ENCODE data around the gene POLR3B. TPM values are rescaled to one million over a fixed set of nuclear protein-coding genes. Genes with fewer than 3 reads are reported as not detected.

POLR3B gene
- total and polyA plus RNA-seq, 9 of the 15 experiments (the other 6 are each of a cell fraction or from before 2014, with no cell fraction given): 7.6 to 17.9 (median 14.4) TPM

DNA sequence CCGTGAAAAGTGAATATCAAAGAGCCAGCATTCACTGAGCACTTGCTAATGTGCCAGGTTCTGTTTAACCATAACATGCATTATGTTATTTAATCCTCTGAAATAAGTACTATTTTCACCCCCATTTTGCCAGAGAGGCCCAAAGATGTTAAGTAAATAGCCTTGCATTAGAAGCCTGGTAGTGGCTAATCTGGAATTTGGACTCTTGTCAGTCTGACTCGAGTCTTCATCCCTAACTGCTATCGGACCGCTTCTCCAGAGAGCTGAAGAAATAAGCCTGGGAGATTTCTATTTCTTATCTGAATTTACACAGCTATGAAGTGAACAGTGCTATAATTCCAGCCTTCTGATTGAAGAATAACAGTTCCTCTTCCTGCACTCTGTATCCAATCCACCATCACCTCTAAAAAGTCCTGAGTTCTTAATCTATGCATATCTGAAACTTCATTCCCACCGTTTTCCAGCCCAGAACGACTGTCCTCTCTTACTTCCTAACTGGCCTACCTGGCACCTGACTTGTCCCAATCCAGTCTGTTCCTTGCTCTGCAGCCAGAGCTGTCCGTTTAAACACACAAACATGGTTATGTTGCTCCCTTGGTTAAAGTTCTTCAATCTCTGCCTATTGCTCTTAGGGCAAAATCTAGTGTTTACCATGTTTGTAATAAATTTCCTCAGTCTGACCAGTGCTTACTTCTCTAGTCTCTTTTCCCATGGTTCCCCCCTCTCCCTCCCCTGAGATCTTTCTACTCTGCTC is 2.3 kb downstream of the POLR3B start:
- Histone ChIP-seq H4K20me1 (replicated peaks; ENCODE audit: control insufficient read depth, insufficient read depth, low read length) (no peaks in the 10 kb centered on the region), H3K4me2 (ENCODE audit: insufficient read depth, low read length) (peak overlapping the region; percentile 23; the same call in 1 of the 2 replicates), H3K4me3 (no peak overlapping the region), H3K79me2 (ENCODE audit: control insufficient read depth, insufficient read depth, low read length) (peaks cover 39% of the 10 kb centered on the region), H3K36me3 (ENCODE audit: control insufficient read depth, insufficient read depth, low read length) (peaks cover 9% of the 10 kb centered on the region; the same call in 1 of the 3 replicates), H3K9me3 (replicated peaks; ENCODE audit: control insufficient read depth, insufficient read depth, low read depth, low read length) (no peaks in the 10 kb centered on the region), H3K27ac (ENCODE audit: extremely low read depth, low read depth, low read length) (no peak overlapping the region), H3K4me1 (replicated peaks in 1 of 2; ENCODE audit: control insufficient read depth in 2 of 2, insufficient read depth in 2 of 2, low read length in 2 of 2) (peaks cover 14 to 15% of the 10 kb centered on the region in 2 experiments; a peak in 4 of 5 replicates), H3K9ac (ENCODE audit: insufficient read depth in 1 of 2, low read depth in 2 of 2, low read length in 2 of 2) (no peak overlapping the region), H3K27me3 (ENCODE audit: control insufficient read depth in 2 of 2, insufficient read depth in 2 of 2, low read length in 2 of 2) (no peaks in the 10 kb centered on the region), H2AFZ (ENCODE audit: low read depth, low read length) (no peak overlapping the region), H3K9me1 (ENCODE audit: control insufficient read depth, insufficient read depth, low read length) (no peaks in the 10 kb centered on the region)
- ChIA-PET POLR2A (no interaction called here), CTCF (ENCODE audit: low intra/inter-chr PET ratio) (no interaction called here)
- intact Hi-C loops (cut with micrococcal nuclease) (loop anchor here (5.0 to 10.0 kb wide), 4 partner anchors 58 to 545 kb away; partner anchors contain the start of gene TCP11L2), in situ Hi-C loops (cut with MboI) (no loop called here)
- 14% methylated on average over 7 of the region's 7 CpGs for WGBS (ENCODE audit: insufficient coverage, low coverage, missing lambda C conversion rate)
- peak; percentile 15 to 19 (median 16) for DNase-seq (ENCODE audit: extremely low read depth in 1 of 4, low spot score in 3 of 4)
- TF ChIP-seq CCNT2 (IDR thresholded peaks at IDR 0.05; ENCODE audit: borderline replicate concordance, extremely low read depth, insufficient read length, low read depth, low read length) (peak; percentile 31), THAP12 (CRISPR knock-in tag; IDR thresholded peaks at IDR 0.05) (no peak), MITF (IDR thresholded peaks at IDR 0.05) (no peak), TAL1 (IDR thresholded peaks at IDR 0.05) (peak; percentile 40), FOXA3 (CRISPR knock-in tag; conservative IDR thresholded peaks at IDR 0.05 in 1 of 2, IDR thresholded peaks at IDR 0.05 in 1 of 2) (peak in 1 of 2 experiments; percentile 65; a peak in 2 of 4 replicates), ARID1B (IDR thresholded peaks at IDR 0.05) (peak; percentile 37; the same call in 1 of the 2 replicates), SMARCA4 (IDR thresholded peaks at IDR 0.05) (peak; percentile 29; the same call in 1 of the 2 replicates), TEAD4 (IDR thresholded peaks at IDR 0.05; ENCODE audit: low read length) (peak; percentile 34; the same call in 1 of the 2 replicates), TEAD4 (CRISPR knock-in tag; IDR thresholded peaks at IDR 0.05; ENCODE audit: borderline replicate concordance) (no peak), NR1H2 (CRISPR knock-in tag; IDR thresholded peaks at IDR 0.05) (no peak)
- no peak for ATAC-seq
- no TSS peak for BruUV-seq (replicated peaks)
- FAIRE-seq: peak; percentile 6

Measured in K562 (cell line).